Measurements from ENCODE around the gene TSPO.

TSPO gene

GRCh38 chr22:43159484-43160178, 8.3 kb downstream of the TSPO start:
- no peak for DNase-seq (ENCODE audit: low read depth in 2 of 2)

- no peak for DNase-seq (ENCODE audit: low read depth in 2 of 2)
These were observed 9.3 kb downstream of the TSPO start for GRCh38 chr22:43160497-43161126.

- DNase-seq (ENCODE audit: low read depth in 2 of 2): no peak
These were observed 11.2 kb downstream of the TSPO start for GRCh38 chr22:43162412-43163150.

- no peak for DNase-seq (ENCODE audit: low read depth in 2 of 2)
These were observed 12.0 kb downstream of the TSPO start for GRCh38 chr22:43163241-43163795.

GRCh38 chr22:43164636-43165035, 13.3 kb downstream of the TSPO start:
- no peak for DNase-seq (ENCODE audit: low read depth in 2 of 2)

GRCh38 chr22:43166132-43166930, 15.0 kb downstream of the TSPO start:
- DNase-seq (ENCODE audit: low read depth in 2 of 2): no peak

- DNase-seq (ENCODE audit: low read depth in 2 of 2): no peak
These were observed 15.7 kb downstream of the TSPO start for GRCh38 chr22:43167001-43167589.

- DNase-seq (ENCODE audit: low read depth in 2 of 2): no peak
These were observed 17.3 kb downstream of the TSPO start for GRCh38 chr22:43168471-43169309.

GRCh38 chr22:43169310-43170130, 18.2 kb downstream of the TSPO start:
- DNase-seq (ENCODE audit: low read depth in 2 of 2): no peak

- no peak for DNase-seq (ENCODE audit: low read depth in 2 of 2)
These were observed 18.7 kb downstream of the TSPO start for GRCh38 chr22:43170131-43170480.

GRCh38 chr22:43171019-43171491, 19.7 kb downstream of the TSPO start:
- no peak for DNase-seq (ENCODE audit: low read depth in 2 of 2)

- no peak for DNase-seq (ENCODE audit: low read depth in 2 of 2)
These were observed 20.2 kb downstream of the TSPO start for GRCh38 chr22:43171607-43172006.

- no peak for DNase-seq (ENCODE audit: low read depth in 2 of 2)
These were observed 20.8 kb downstream of the TSPO start for GRCh38 chr22:43172191-43172590.

GRCh38 chr22:43173566-43173965, 22.2 kb downstream of the TSPO start:
- DNase-seq (ENCODE audit: low read depth in 2 of 2): no peak

GRCh38 chr22:43173976-43174720, 22.8 kb downstream of the TSPO start:
- no peak for DNase-seq (ENCODE audit: low read depth in 2 of 2)

GRCh38 chr22:43174941-43175531, 23.7 kb downstream of the TSPO start:
- DNase-seq (ENCODE audit: low read depth in 2 of 2): no peak

- DNase-seq (ENCODE audit: low read depth in 2 of 2): no peak
These were observed 24.7 kb downstream of the TSPO start for GRCh38 chr22:43176090-43176489.

GRCh38 chr22:43177479-43177878, 26.1 kb downstream of the TSPO start:
- DNase-seq (ENCODE audit: low read depth in 2 of 2): no peak

Measured in stimulated activated CD8-positive, alpha-beta memory T cell treated with anti-CD3 and anti-CD28 coated beads, Interleukin-2, amount 100 ng/mL, for 1 hour (primary cell).